ENCODE measurements around the gene MED29. TPM values are rescaled to one million over a fixed set of nuclear protein-coding genes. Genes with fewer than 3 reads are reported as not detected.
A peak's percentile ranks its signal among the peaks of the same experiment; 100 is the strongest.

The MED29 gene
- total and polyA plus RNA-seq, 2 of the 13 experiments (the other 11 are each of a cell fraction or from before 2014, with no cell fraction given), result 14.0 to 19.7 TPM

DNA sequence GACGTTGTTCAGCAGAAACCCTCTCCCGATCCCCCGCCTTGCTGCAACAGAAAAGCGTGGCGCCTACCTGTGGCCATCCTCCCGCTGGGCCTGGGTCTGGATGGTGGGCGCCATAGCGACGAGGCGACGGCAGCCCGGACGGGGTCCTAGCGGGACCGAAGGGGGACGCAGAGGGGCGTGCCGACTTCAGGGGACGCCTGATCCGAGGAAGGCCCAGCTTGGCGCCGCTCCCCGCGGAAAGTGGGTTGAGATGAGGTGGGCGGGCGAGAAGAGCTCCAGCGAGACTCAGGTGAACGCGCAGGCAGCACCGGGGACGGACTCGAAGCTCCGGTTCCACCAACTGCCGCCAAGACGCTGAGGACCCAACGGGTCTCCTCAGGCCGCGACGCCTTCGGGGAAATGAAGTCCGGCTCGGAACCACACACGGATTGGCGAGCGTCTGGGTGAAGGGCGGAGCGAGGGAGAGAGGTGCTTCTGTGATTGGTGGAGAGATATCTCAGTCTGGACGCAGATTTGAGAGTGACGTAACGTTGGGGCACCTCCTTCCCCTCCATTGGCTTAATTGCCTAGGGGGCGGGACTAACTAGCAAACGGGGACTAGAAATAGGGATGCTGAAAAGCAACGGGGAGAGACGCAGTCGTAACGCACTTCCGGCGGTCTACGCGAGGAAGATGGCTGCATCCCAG lies at the start of gene MED29, which contains the start of gene PAF1 (continued):
- TF ChIP-seq, protein P1, sequence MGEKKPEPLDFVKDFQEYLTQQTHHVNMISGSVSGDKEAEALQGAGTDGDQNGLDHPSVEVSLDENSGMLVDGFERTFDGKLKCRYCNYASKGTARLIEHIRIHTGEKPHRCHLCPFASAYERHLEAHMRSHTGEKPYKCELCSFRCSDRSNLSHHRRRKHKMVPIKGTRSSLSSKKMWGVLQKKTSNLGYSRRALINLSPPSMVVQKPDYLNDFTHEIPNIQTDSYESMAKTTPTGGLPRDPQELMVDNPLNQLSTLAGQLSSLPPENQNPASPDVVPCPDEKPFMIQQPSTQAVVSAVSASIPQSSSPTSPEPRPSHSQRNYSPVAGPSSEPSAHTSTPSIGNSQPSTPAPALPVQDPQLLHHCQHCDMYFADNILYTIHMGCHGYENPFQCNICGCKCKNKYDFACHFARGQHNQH (CRISPR knock-in tag; IDR thresholded peaks at IDR 0.05), result peak; percentile 34; the same call in 1 of the 2 replicates
- TF ChIP-seq, protein P2, sequence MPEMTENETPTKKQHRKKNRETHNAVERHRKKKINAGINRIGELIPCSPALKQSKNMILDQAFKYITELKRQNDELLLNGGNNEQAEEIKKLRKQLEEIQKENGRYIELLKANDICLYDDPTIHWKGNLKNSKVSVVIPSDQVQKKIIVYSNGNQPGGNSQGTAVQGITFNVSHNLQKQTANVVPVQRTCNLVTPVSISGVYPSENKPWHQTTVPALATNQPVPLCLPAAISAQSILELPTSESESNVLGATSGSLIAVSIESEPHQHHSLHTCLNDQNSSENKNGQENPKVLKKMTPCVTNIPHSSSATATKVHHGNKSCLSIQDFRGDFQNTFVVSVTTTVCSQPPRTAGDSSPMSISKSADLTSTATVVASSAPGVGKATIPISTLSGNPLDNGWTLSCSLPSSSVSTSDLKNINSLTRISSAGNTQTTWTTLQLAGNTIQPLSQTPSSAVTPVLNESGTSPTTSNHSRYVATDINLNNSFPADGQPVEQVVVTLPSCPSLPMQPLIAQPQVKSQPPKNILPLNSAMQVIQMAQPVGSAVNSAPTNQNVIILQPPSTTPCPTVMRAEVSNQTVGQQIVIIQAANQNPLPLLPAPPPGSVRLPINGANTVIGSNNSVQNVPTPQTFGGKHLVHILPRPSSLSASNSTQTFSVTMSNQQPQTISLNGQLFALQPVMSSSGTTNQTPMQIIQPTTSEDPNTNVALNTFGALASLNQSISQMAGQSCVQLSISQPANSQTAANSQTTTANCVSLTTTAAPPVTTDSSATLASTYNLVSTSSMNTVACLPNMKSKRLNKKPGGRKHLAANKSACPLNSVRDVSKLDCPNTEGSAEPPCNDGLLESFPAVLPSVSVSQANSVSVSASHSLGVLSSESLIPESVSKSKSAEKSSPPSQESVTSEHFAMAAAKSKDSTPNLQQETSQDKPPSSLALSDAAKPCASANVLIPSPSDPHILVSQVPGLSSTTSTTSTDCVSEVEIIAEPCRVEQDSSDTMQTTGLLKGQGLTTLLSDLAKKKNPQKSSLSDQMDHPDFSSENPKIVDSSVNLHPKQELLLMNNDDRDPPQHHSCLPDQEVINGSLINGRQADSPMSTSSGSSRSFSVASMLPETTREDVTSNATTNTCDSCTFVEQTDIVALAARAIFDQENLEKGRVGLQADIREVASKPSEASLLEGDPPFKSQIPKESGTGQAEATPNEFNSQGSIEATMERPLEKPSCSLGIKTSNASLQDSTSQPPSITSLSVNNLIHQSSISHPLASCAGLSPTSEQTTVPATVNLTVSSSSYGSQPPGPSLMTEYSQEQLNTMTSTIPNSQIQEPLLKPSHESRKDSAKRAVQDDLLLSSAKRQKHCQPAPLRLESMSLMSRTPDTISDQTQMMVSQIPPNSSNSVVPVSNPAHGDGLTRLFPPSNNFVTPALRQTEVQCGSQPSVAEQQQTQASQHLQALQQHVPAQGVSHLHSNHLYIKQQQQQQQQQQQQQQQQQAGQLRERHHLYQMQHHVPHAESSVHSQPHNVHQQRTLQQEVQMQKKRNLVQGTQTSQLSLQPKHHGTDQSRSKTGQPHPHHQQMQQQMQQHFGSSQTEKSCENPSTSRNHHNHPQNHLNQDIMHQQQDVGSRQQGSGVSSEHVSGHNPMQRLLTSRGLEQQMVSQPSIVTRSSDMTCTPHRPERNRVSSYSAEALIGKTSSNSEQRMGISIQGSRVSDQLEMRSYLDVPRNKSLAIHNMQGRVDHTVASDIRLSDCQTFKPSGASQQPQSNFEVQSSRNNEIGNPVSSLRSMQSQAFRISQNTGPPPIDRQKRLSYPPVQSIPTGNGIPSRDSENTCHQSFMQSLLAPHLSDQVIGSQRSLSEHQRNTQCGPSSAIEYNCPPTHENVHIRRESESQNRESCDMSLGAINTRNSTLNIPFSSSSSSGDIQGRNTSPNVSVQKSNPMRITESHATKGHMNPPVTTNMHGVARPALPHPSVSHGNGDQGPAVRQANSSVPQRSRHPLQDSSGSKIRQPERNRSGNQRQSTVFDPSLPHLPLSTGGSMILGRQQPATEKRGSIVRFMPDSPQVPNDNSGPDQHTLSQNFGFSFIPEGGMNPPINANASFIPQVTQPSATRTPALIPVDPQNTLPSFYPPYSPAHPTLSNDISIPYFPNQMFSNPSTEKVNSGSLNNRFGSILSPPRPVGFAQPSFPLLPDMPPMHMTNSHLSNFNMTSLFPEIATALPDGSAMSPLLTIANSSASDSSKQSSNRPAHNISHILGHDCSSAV (CRISPR knock-in tag; IDR thresholded peaks at IDR 0.05; ENCODE audit: borderline replicate concordance), result no peak
- TF ChIP-seq KMT2A (CRISPR knock-in tag; IDR thresholded peaks at IDR 0.05), result peak; percentile 51; the same call in 1 of the 2 replicates
- TF ChIP-seq JUND (CRISPR knock-in tag; IDR thresholded peaks at IDR 0.05), result 0 out of 2 replicates have a peak, but pooled peaks have one; percentile 53
- peak; percentile 83 for TF ChIP-seq ZSCAN31 (CRISPR knock-in tag; IDR thresholded peaks at IDR 0.05; ENCODE audit: low read depth)
- TF ChIP-seq MED13 (CRISPR knock-in tag; IDR thresholded peaks at IDR 0.05), result peak; percentile 78; the same call in 1 of the 2 replicates
- TF ChIP-seq POLR2A (IDR thresholded peaks at IDR 0.05; ENCODE audit: insufficient read depth in 1 of 2, low read depth in 2 of 2, low read length in 2 of 2), result peak; percentile 98
- TF ChIP-seq PHF20 (CRISPR knock-in tag; IDR thresholded peaks at IDR 0.05), result peak; percentile 68
- peak; percentile 73; the same call in 1 of the 2 replicates for TF ChIP-seq KDM3A (CRISPR knock-in tag; IDR thresholded peaks at IDR 0.05; ENCODE audit: low read depth)
- TF ChIP-seq NFATC3 (CRISPR knock-in tag; IDR thresholded peaks at IDR 0.05), result no peak
- peak; percentile 73; the same call in 1 of the 2 replicates for TF ChIP-seq PHF21A (CRISPR knock-in tag; IDR thresholded peaks at IDR 0.05)
- no peak for TF ChIP-seq ZMYM3 (CRISPR knock-in tag; IDR thresholded peaks at IDR 0.05)
- peak; percentile 91; the same call in 1 of the 2 replicates for TF ChIP-seq EED (CRISPR knock-in tag; IDR thresholded peaks at IDR 0.05)
- TF ChIP-seq ZNF670 (CRISPR knock-in tag; IDR thresholded peaks at IDR 0.05; ENCODE audit: borderline replicate concordance), result no peak
- no peak for TF ChIP-seq ZNF790 (CRISPR knock-in tag; IDR thresholded peaks at IDR 0.05; ENCODE audit: borderline replicate concordance)
- TF ChIP-seq ZNF484 (CRISPR knock-in tag; IDR thresholded peaks at IDR 0.05; ENCODE audit: borderline replicate concordance, low read depth), result 0 out of 2 replicates have a peak, but pooled peaks have one; percentile 58
- TF ChIP-seq SP2 (CRISPR knock-in tag; IDR thresholded peaks at IDR 0.05), result peak; percentile 98
- peak; percentile 82 for TF ChIP-seq ZSCAN29 (CRISPR knock-in tag; conservative IDR thresholded peaks at IDR 0.05)
- peak; percentile 54; the same call in 1 of the 2 replicates for TF ChIP-seq CHCHD3 (CRISPR knock-in tag; IDR thresholded peaks at IDR 0.05)
- no peak for TF ChIP-seq ZNF570 (CRISPR knock-in tag; IDR thresholded peaks at IDR 0.05; ENCODE audit: borderline replicate concordance)
- TF ChIP-seq CREB1 (IDR thresholded peaks at IDR 0.05), result peak; percentile 94
- peak; percentile 93 for TF ChIP-seq CREB1 (CRISPR knock-in tag; IDR thresholded peaks at IDR 0.05)
- no peak; the same call in 1 of the 2 replicates for TF ChIP-seq POLR2AphosphoS2 (IDR thresholded peaks at IDR 0.05; ENCODE audit: low read depth, low read length)

All from HepG2 (cell line).